ENCODE measurements around the gene TMEM171. TPM values are rescaled to one million over a fixed set of nuclear protein-coding genes. Genes with fewer than 3 reads are reported as not detected.

TMEM171 gene
- total and polyA plus RNA-seq, 3 experiments from 2014 or later: 14.1 TPM; not detected in 2

DNA sequence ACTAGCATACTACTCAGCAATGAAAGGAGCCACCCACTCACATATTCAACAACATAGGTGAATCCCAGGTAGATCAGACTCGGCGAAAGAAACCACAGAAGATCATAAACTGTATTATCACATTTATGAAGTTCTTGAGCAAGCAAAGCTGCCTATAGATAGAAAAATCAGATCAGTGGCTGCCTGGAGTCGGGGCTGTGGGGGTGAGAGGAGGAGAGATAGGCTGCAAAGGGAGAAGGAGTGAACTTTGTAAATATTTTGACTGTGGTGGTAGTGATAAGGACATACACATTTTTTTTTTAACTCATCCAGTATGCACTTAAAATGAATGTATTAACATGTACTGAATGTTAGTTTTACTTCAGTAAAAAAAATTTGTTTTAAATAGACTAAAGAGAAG lies 29.2 kb downstream of the TMEM171 start:
- Mint-ChIP-seq H3K27ac (no peak overlapping the region), H3K36me3 (peaks cover 0 to 4% (median 2%) of the 10 kb centered on the region in 3 donors), H3K27me3 (peaks cover 29 to 40% of the 10 kb centered on the region in 2 donors), H3K9me3 (no peaks in the 10 kb centered on the region), H3K4me3 (no peak overlapping the region), H3K4me1 (no peaks in the 10 kb centered on the region)
- H3K27me3 ChIP-seq (ENCODE audit: insufficient read depth, low read length, poor library complexity, severe bottlenecking): no peaks in the 10 kb centered on the region
- H3K27ac ChIP-seq (ENCODE audit: low read depth, low read length): no peak overlapping the region
- H3K4me3 ChIP-seq (ENCODE audit: low read length): no peak overlapping the region
- H3K9me3 ChIP-seq (ENCODE audit: low read length): no peaks in the 10 kb centered on the region
- no peaks in the 10 kb centered on the region for H3K36me3 ChIP-seq (ENCODE audit: insufficient read depth, low read length)
- H3K4me1 ChIP-seq (ENCODE audit: insufficient read depth, low read length): no peaks in the 10 kb centered on the region
- DNase-seq: no peak
- ChIA-PET CTCF (no interaction called here), POLR2A (no interaction called here)

GRCh38 chr5:73150876-73151275 lies 30.5 kb downstream of the TMEM171 start:
- CTCF ChIA-PET: no interaction called here
- Mint-ChIP-seq H3K27ac (no peak overlapping the region), H3K4me1 (no peaks in the 10 kb centered on the region), H3K9me3 (no peaks in the 10 kb centered on the region), H3K36me3 (peaks cover 0 to 2% (median 0%) of the 10 kb centered on the region in 3 donors), H3K4me3 (no peak overlapping the region), H3K27me3 (peaks cover 31 to 40% of the 10 kb centered on the region in 2 donors)
- H3K4me1 ChIP-seq (ENCODE audit: insufficient read depth, low read length): no peaks in the 10 kb centered on the region
- H3K27ac ChIP-seq (ENCODE audit: low read depth, low read length): no peak overlapping the region
- POLR2A ChIA-PET: no interaction called here
- H3K9me3 ChIP-seq (ENCODE audit: low read length): no peaks in the 10 kb centered on the region
- H3K36me3 ChIP-seq (ENCODE audit: insufficient read depth, low read length): no peaks in the 10 kb centered on the region
- H3K4me3 ChIP-seq (ENCODE audit: low read length): no peak overlapping the region
- no peak for DNase-seq
- H3K27me3 ChIP-seq (ENCODE audit: insufficient read depth, low read length, poor library complexity, severe bottlenecking): peaks cover 10% of the 10 kb centered on the region

DNA sequence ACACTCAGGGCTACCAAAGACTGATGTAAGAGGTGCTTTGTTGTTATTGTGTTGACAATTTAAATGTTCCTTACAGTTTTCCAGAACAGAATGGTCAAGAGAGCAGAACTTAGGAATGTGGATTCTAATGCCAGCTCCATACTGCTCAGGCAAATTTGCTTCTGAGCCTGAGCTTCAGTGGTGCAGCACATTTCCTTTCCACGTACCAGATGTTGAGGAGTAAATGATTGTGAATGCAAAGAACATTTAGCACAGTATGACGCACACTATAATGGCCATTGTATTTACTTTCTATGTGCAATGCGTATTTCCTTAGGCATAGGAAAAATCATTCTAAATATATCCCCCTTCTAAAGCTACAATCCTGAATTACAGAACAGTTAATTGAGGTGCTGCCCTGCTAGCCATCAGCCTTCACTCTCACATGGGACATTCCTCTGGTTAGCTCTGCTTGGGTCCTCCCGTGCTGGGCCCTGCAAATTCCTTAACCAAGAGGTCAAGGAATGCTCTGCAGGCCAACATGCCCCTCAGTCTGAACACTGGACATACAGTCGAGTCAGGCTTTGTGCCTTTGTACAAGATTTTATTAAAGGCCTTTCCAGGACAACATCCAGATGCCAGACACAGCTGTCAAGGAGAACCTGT lies 31.5 kb downstream of the TMEM171 start:
- peaks cover 18% of the 10 kb centered on the region for H3K27me3 ChIP-seq (ENCODE audit: insufficient read depth, low read length, poor library complexity, severe bottlenecking)
- H3K9me3 ChIP-seq (ENCODE audit: low read length): no peaks in the 10 kb centered on the region
- Mint-ChIP-seq H3K4me1 (no peaks in the 10 kb centered on the region), H3K36me3 (no peaks in the 10 kb centered on the region), H3K4me3 (no peak overlapping the region), H3K27me3 (peaks cover 36 to 41% of the 10 kb centered on the region in 2 donors), H3K9me3 (no peaks in the 10 kb centered on the region), H3K27ac (peak overlapping the region in 2 of 8 donors; percentile 23 to 29)
- no peak overlapping the region for H3K27ac ChIP-seq (ENCODE audit: low read depth, low read length)
- H3K36me3 ChIP-seq (ENCODE audit: insufficient read depth, low read length): no peaks in the 10 kb centered on the region
- H3K4me1 ChIP-seq (ENCODE audit: insufficient read depth, low read length): no peaks in the 10 kb centered on the region
- CTCF ChIA-PET: no interaction called here
- POLR2A ChIA-PET: no interaction called here
- H3K4me3 ChIP-seq (ENCODE audit: low read length): no peak overlapping the region
- no peak for DNase-seq

DNA sequence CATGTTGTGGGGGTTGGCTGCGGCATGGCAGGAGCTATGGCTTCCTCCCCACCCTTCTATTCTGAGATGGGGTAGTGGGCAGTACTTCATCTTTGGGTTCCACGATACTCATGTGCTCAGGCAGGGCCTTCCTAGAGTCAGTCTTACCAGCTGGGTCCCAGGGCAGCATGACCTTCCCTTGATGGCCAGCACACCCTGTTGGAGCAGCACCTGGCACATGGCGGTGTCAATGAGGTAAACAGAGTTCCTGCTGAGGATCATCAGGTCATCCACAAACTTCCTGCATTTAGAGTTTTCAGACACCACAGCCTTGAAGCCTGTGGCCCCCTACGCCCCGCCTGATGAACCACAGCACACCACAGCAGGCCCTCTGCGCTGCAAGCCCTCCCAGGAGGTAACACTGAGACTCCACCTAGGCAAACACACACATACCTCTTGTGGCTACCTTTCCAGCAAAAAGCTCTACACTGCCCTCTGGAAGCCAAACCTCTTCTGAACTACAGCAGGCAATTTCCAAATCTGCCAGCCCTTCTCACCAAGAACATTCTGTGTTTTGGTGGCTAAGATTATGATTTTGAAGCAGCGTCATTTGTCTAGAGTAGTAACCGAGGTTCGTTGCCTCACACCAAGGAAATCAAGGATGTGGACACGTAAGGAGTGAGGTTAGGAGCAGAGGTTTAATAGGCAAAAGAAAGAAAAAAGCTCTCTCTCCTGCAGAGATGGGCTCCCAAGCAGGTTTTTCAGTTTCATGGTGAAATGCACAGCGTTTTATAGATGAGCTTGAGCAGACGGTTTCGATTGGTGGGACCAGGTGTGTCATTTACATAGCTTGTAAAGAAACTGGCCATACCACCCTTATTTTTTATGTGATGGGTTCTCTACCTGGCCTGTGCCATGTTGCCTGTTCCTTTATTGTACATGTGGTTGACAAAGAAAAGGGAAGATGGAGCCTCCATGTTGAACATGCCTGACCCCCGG lies 32.3 kb downstream of the TMEM171 start:
- no peak overlapping the region for H3K4me3 Mint-ChIP-seq
- Histone ChIP-seq H3K9me3 (ENCODE audit: low read length) (no peaks in the 10 kb centered on the region), H3K4me1 (ENCODE audit: insufficient read depth, low read length) (no peaks in the 10 kb centered on the region), H3K27me3 (ENCODE audit: insufficient read depth, low read length, poor library complexity, severe bottlenecking) (peaks cover 26% of the 10 kb centered on the region), H3K27ac (ENCODE audit: low read depth, low read length) (no peak overlapping the region), H3K36me3 (ENCODE audit: insufficient read depth, low read length) (no peaks in the 10 kb centered on the region), H3K4me3 (ENCODE audit: low read length) (no peak overlapping the region)
- peaks cover 35 to 44% of the 10 kb centered on the region in 2 donors for H3K27me3 Mint-ChIP-seq
- CTCF ChIA-PET: no interaction called here
- H3K4me1 Mint-ChIP-seq: no peaks in the 10 kb centered on the region
- H3K27ac Mint-ChIP-seq: peak overlapping the region in 1 of 8 donors; percentile 42
- H3K36me3 Mint-ChIP-seq: no peaks in the 10 kb centered on the region
- POLR2A ChIA-PET: interaction anchor here (0.7 kb wide), 1 partner anchor 211 kb away, joined by 3 read pairs; no protein-coding TSS in a partner anchor
- no peaks in the 10 kb centered on the region for H3K9me3 Mint-ChIP-seq
- no peak for DNase-seq

GRCh38 chr5:73153513-73153912 lies 33.1 kb downstream of the TMEM171 start:
- Histone ChIP-seq H3K27ac (ENCODE audit: low read depth, low read length) (no peak overlapping the region), H3K27me3 (ENCODE audit: insufficient read depth, low read length, poor library complexity, severe bottlenecking) (peaks cover 34% of the 10 kb centered on the region), H3K9me3 (ENCODE audit: low read length) (no peaks in the 10 kb centered on the region), H3K4me3 (ENCODE audit: low read length) (no peak overlapping the region), H3K36me3 (ENCODE audit: insufficient read depth, low read length) (no peaks in the 10 kb centered on the region), H3K4me1 (ENCODE audit: insufficient read depth, low read length) (peaks cover 3% of the 10 kb centered on the region)
- Mint-ChIP-seq H3K4me3 (no peak overlapping the region), H3K27ac (peak overlapping the region in 1 of 8 donors; percentile 74), H3K27me3 (peaks cover 35 to 52% of the 10 kb centered on the region in 2 donors), H3K36me3 (no peaks in the 10 kb centered on the region), H3K4me1 (peaks cover 0 to 6% (median 0%) of the 10 kb centered on the region in 3 donors), H3K9me3 (no peaks in the 10 kb centered on the region)
- CTCF ChIA-PET: no interaction called here
- no peak for DNase-seq
- POLR2A ChIA-PET: no interaction called here

DNA sequence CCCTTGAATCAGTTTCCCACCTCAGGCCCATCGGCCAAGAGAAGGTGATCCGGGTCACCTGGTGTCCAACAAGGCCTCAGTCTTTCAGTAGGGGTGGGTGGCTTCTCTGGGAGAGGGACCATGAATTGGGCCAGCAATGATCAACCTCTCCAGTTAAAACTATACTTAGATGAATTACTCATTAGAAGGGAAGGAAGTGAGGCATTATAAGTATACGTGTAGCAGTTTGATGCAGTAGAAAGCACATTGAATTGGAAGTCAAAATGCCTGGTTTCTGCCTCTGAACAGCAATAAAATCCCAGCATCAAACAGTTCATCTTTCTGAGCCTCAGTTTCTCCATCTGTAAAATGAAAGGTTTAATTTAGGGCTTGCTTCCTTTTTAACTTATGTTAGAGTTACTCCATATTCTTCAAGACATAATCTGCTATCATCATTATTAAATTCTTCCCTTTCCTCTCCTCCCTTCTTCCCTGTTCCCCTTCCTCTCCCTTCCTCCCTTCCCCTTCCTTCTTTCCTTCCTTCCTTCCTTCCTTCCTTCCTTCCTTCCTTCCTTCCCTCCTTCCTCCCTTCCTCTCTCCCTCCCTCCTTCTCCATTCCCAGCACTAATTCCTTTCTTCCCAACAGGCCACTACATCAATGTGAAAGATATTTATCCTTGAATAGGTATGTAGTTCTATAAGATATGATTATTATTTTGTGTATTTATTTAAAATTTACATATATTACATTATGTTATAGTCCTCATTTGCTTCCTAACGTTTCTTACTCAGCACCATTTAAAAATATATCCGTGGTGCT lies 34.0 kb downstream of the TMEM171 start:
- H3K9me3 ChIP-seq (ENCODE audit: low read length): no peaks in the 10 kb centered on the region

DNA sequence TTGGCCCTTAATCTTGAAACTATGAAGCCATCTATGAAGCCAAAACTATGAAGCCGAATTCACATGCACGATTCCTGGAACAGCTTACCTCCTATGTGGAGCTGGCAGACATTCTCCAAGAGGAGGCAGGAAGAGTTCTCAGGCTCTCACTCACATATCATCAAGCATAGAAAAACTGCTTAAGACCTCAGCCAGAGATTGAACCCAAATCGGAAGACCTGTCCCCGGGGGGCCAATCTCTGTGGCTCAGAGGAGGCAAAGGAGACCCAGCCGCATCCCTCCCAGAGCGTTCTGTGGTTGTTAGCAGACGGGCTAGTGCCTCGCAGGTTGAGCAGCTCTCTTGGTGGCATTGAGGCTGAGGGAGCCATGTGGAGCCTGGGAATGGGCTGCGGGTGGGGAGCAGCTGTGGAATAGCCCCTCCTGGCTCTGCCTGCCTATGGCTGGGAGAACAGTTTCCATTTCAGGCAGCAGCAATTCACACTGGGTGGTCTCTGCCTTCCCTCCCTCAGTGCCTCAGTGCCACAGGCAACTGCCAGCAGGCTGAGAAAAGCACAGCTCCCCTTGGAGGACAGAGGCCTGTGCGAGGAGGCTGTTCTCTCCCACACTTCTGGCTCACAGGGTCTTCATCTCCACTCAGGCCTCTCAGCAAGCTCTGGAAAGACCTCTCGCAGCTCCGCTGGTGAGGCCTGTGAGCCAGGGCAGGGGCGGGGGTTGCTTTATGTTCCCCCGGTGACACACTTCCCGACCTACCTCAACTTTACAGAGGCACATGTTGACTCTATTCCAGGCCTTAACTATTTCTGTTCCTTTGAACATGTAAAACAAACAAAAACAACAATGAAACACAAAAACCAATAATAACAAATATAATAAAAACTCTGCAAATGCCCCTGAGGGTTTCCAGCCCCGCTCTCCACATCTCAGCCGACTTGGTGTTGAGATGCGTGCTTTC lies 35.2 kb downstream of the TMEM171 start:
- Histone ChIP-seq H3K4me3 (ENCODE audit: low read length) (no peak overlapping the region), H3K27me3 (ENCODE audit: insufficient read depth, low read length, poor library complexity, severe bottlenecking) (peaks cover 36% of the 10 kb centered on the region), H3K36me3 (ENCODE audit: insufficient read depth, low read length) (no peaks in the 10 kb centered on the region), H3K9me3 (ENCODE audit: low read length) (no peaks in the 10 kb centered on the region), H3K27ac (ENCODE audit: low read depth, low read length) (no peak overlapping the region), H3K4me1 (ENCODE audit: insufficient read depth, low read length) (peaks cover 20% of the 10 kb centered on the region)
- Mint-ChIP-seq H3K9me3 (no peaks in the 10 kb centered on the region), H3K27me3 (peaks cover 33 to 53% of the 10 kb centered on the region in 2 donors), H3K27ac (no peak overlapping the region), H3K36me3 (no peaks in the 10 kb centered on the region), H3K4me1 (peaks cover 13 to 25% (median 16%) of the 10 kb centered on the region in 3 donors), H3K4me3 (no peak overlapping the region)
- no peak for DNase-seq
- ChIA-PET POLR2A (no interaction called here), CTCF (interaction anchor here (0.6 kb wide), 1 partner anchor 285 kb away, joined by 3 read pairs; no protein-coding TSS in a partner anchor)

More for the DNA sequence above, 34.0 kb downstream of the TMEM171 start:
- peaks cover 35 to 55% of the 10 kb centered on the region in 2 donors for H3K27me3 Mint-ChIP-seq
- H3K36me3 ChIP-seq (ENCODE audit: insufficient read depth, low read length): no peaks in the 10 kb centered on the region
- POLR2A ChIA-PET: no interaction called here
- H3K4me1 Mint-ChIP-seq: peaks cover 2 to 13% (median 5%) of the 10 kb centered on the region in 3 donors
- H3K4me1 ChIP-seq (ENCODE audit: insufficient read depth, low read length): peaks cover 12% of the 10 kb centered on the region
- CTCF ChIA-PET: no interaction called here
- H3K27ac ChIP-seq (ENCODE audit: low read depth, low read length): no peak overlapping the region
- peaks cover 36% of the 10 kb centered on the region for H3K27me3 ChIP-seq (ENCODE audit: insufficient read depth, low read length, poor library complexity, severe bottlenecking)
- no peak overlapping the region for H3K4me3 Mint-ChIP-seq
- DNase-seq: no peak
- no peak overlapping the region for H3K4me3 ChIP-seq (ENCODE audit: low read length)
- peak overlapping the region in 1 of 8 donors; percentile 65 for H3K27ac Mint-ChIP-seq
- no peaks in the 10 kb centered on the region for H3K9me3 Mint-ChIP-seq
- H3K36me3 Mint-ChIP-seq: no peaks in the 10 kb centered on the region

Data from CD8-positive, alpha-beta memory T cell (primary cell).